ENCODE results near the gene PLA2G7. TPM values are rescaled to one million over a fixed set of nuclear protein-coding genes. Genes with fewer than 3 reads are reported as not detected.

Gene PLA2G7
- total and polyA plus RNA-seq, 2 of the 4 experiments (the other 2 are of a cell fraction), result not detected

GRCh38 chr6:46777476-46778346 lies 42.5 kb upstream of the PLA2G7 start:
- Histone ChIP-seq H3K27ac (ENCODE audit: insufficient read depth, low read length) (no peak overlapping the region), H3K4ac (ENCODE audit: low read depth, low read length) (no peak overlapping the region), H4K5ac (ENCODE audit: low read depth, low read length) (no peak overlapping the region), H3K4me3 (ENCODE audit: insufficient read depth, low read depth, low read length) (no peak overlapping the region), H3K9ac (ENCODE audit: low read depth, low read length) (no peak overlapping the region), H3K4me1 (ENCODE audit: control insufficient read depth, insufficient read depth, low read length) (no peaks in the 10 kb centered on the region), H2BK120ac (ENCODE audit: low read depth, low read length) (no peak overlapping the region), H3K36me3 (ENCODE audit: control insufficient read depth, insufficient read depth, low read length) (no peaks in the 10 kb centered on the region), H3K4me2 (ENCODE audit: low read depth, low read length) (no peak overlapping the region), H3K9me1 (ENCODE audit: insufficient read depth, low read length) (no peaks in the 10 kb centered on the region), H2BK20ac (ENCODE audit: low read depth, low read length) (no peak overlapping the region), H3K23ac (ENCODE audit: low read depth, low read length) (no peak overlapping the region), H4K20me1 (ENCODE audit: insufficient read depth, low read length) (no peaks in the 10 kb centered on the region), H3K14ac (replicated peaks; ENCODE audit: low read depth, low read length) (no peak overlapping the region), H3K9me3 (ENCODE audit: control insufficient read depth, insufficient read depth, low read length) (no peaks in the 10 kb centered on the region), H2BK15ac (ENCODE audit: low read depth, low read length) (no peak overlapping the region), H4K91ac (ENCODE audit: insufficient read depth, low read depth, low read length) (no peak overlapping the region), H3K18ac (ENCODE audit: low read depth, low read length) (no peak overlapping the region), H2AFZ (replicated peaks; ENCODE audit: low read length, poor library complexity) (no peak overlapping the region), H2AK5ac (ENCODE audit: low read depth, low read length) (no peak overlapping the region), H3K79me1 (ENCODE audit: low read depth in 1 of 2, low read length in 2 of 2) (no peaks in the 10 kb centered on the region), H3K56ac (ENCODE audit: extremely low read depth, insufficient read depth, low read length) (no peak overlapping the region), H2AK9ac (replicated peaks; ENCODE audit: low read depth, low read length, poor library complexity) (no peak overlapping the region), H4K8ac (ENCODE audit: low read depth in 2 of 2, low read length in 2 of 2) (no peak overlapping the region), H2BK5ac (ENCODE audit: low read depth, low read length, poor library complexity, severe bottlenecking) (no peak overlapping the region), H3K27me3 (ENCODE audit: control insufficient read depth, insufficient read depth, low read length) (no peaks in the 10 kb centered on the region)
- ChIA-PET POLR2A (ENCODE audit: unreplicated experiment) (no interaction called here), CTCF (no interaction called here)
- WGBS, 2 experiments (ENCODE audit: extremely low coverage in 2 of 2, insufficient read length in 1 of 2), result 30% methylated on average over 2 of the region's 12 CpGs; no CpG with 5 or more reads in 1 of the 2 experiments
- in situ Hi-C loops (cut with MboI; ENCODE audit: low sequenced_read_pairs) (loop anchor here (25.0 kb wide), 1 partner anchor 365 kb away; no protein-coding TSS in a partner anchor), intact Hi-C loops (cut with micrococcal nuclease) (no loop called here), dilution Hi-C loops (cut with HindIII; ENCODE audit: low sequenced_read_pairs, unreplicated experiment) (no loop called here)
- DNase-seq (no peak), ATAC-seq (ENCODE audit: low read depth) (no peak)
- no TSS peak for BruUV-seq (replicated peaks)
- no peak for TF ChIP-seq SMC3 (IDR thresholded peaks at IDR 0.05; ENCODE audit: low read depth, low read length)
- TF ChIP-seq USF2 (IDR thresholded peaks at IDR 0.05; ENCODE audit: low read depth, low read length), result no peak
- TF ChIP-seq RCOR1 (IDR thresholded peaks at IDR 0.05; ENCODE audit: insufficient replicate concordance, low read length), result no peak
- no peak for TF ChIP-seq MAFK (IDR thresholded peaks at IDR 0.05; ENCODE audit: low read depth, low read length)
- no peak for TF ChIP-seq MAZ (IDR thresholded peaks at IDR 0.05; ENCODE audit: borderline replicate concordance, low read depth, low read length)
- no peak for TF ChIP-seq CEBPB (IDR thresholded peaks at IDR 0.05; ENCODE audit: low read depth, low read length)
- TF ChIP-seq FOS (IDR thresholded peaks at IDR 0.05; ENCODE audit: low read depth, low read length), result no peak
- no peak for TF ChIP-seq RAD21 (IDR thresholded peaks at IDR 0.05; ENCODE audit: low read length)
- TF ChIP-seq BHLHE40 (IDR thresholded peaks at IDR 0.05; ENCODE audit: low read depth, low read length), result no peak
- no peak for TF ChIP-seq ELK1 (IDR thresholded peaks at IDR 0.05; ENCODE audit: borderline replicate concordance, low read depth, low read length)
- no peak for TF ChIP-seq NFE2L2 (IDR thresholded peaks at IDR 0.05; ENCODE audit: low read depth, low read length)
- TF ChIP-seq MXI1 (IDR thresholded peaks at IDR 0.05; ENCODE audit: borderline replicate concordance, low read depth, low read length), result no peak
- TF ChIP-seq RFX5 (IDR thresholded peaks at IDR 0.05; ENCODE audit: low read depth, low read length), result no peak
- no peak for TF ChIP-seq POLR2A (IDR thresholded peaks at IDR 0.05; ENCODE audit: low read depth, low read length)
- no peak for TF ChIP-seq CTCF (conservative IDR thresholded peaks at IDR 0.05; ENCODE audit: low read depth, low read length)

Data from IMR-90 (cell line).